Cardiac fibroblast (primary cell): Measurements from ENCODE around the gene KCNB1.

Source experiments
- DNase-seq, 2 donors: peaks; one replicate each; pipeline versions ENCODE4 v3.0.0 to v3.0.0-alpha.2; 2010; ENCODE audit warnings: low read depth in 2 of 2
- H3K4me3 ChIP-seq, 2 donors: replicated peaks in 1 of 2; 1 replicate in 1 of 2; 2 replicates in 1 of 2; pipeline ENCODE4 v1.5.1; 2011; ENCODE audit warnings: low read depth in 2 of 2, low read length in 2 of 2, mild to moderate bottlenecking in 2 of 2, moderate library complexity in 1 of 2
- CTCF ChIP-seq: IDR thresholded peaks from one replicate; pipeline ENCODE4 v1.5.1; 2011; ENCODE audit warnings: low read depth, mild to moderate bottlenecking, low read length, inconsistent platforms

Gene KCNB1

GRCh38 chr20:49426873-49427272 is 55.6 kb downstream of the KCNB1 start:
- no peak for DNase-seq
- H3K4me3 ChIP-seq = no peak overlapping the region
- TF ChIP-seq CTCF = no peak

- no peak for DNase-seq
- no peak for TF ChIP-seq CTCF
- no peak overlapping the region for H3K4me3 ChIP-seq
These were observed 56.1 kb downstream of the KCNB1 start for GRCh38 chr20:49426395-49426794.

GRCh38 chr20:49424536-49424935 is 57.9 kb downstream of the KCNB1 start:
- no peak overlapping the region for H3K4me3 ChIP-seq
- no peak for DNase-seq
- no peak for TF ChIP-seq CTCF

- no peak overlapping the region for H3K4me3 ChIP-seq
- no peak for TF ChIP-seq CTCF
- DNase-seq = no peak
These were observed 60.3 kb downstream of the KCNB1 start for GRCh38 chr20:49422161-49422560.

GRCh38 chr20:49420811-49421295 is 61.6 kb downstream of the KCNB1 start:
- DNase-seq = peak; percentile 20 to 72
- no peak overlapping the region for H3K4me3 ChIP-seq

GRCh38 chr20:49420292-49420691 is 62.2 kb downstream of the KCNB1 start:
- H3K4me3 ChIP-seq = no peak overlapping the region
- DNase-seq = peak in 1 of 2 donors; percentile 66
- no peak for TF ChIP-seq CTCF

More at GRCh38 chr20:49420811-49421295, 61.6 kb downstream of the KCNB1 start:
- TF ChIP-seq CTCF = no peak

- no peak for DNase-seq
- TF ChIP-seq CTCF = no peak
- H3K4me3 ChIP-seq = no peak overlapping the region
These were observed 62.7 kb downstream of the KCNB1 start for GRCh38 chr20:49419785-49420184.
